Astrocyte (in vitro differentiated cells and primary cell): ENCODE measurements around the gene FGFRL1. TPM values are rescaled to one million over a fixed set of nuclear protein-coding genes. Genes with fewer than 3 reads are reported as not detected.
A peak's percentile ranks its signal among the peaks of the same experiment; 100 is the strongest.

Source experiments
- DNase-seq: peaks from one replicate; pipeline ENCODE4 v3.0.0-alpha.2; 2010; ENCODE audit warnings: low read depth
- FAIRE-seq: peaks from 2 replicates; lab custom pipeline; 2011; peaks lifted over from hg19 to GRCh38; lab: Jason Lieb, UNC
- H2AFZ ChIP-seq: 2 replicates; pipeline ENCODE4 v1.6.0; 2012; ENCODE audit warnings: low read depth, low read length, inconsistent platforms
- H3K27ac ChIP-seq: 2 replicates; pipeline ENCODE4 v1.5.1; 2011; ENCODE audit warnings: low read depth, low read length, inconsistent platforms
- H3K27me3 ChIP-seq: 2 replicates; pipeline ENCODE4 v1.6.0; 2011; ENCODE audit warnings: low read length, inconsistent platforms; ENCODE audit not compliant: insufficient read depth
- H3K36me3 ChIP-seq: 2 replicates; pipeline ENCODE4 v1.5.1; 2011; ENCODE audit warnings: low read length, inconsistent platforms; ENCODE audit not compliant: insufficient read depth
- H3K4me1 ChIP-seq: 2 replicates; pipeline ENCODE4 v1.5.1; 2011; ENCODE audit warnings: low read length, inconsistent platforms; ENCODE audit not compliant: insufficient read depth
- H3K4me2 ChIP-seq: 2 replicates; pipeline ENCODE4 v1.6.0; 2012; ENCODE audit warnings: low read length, inconsistent platforms
- H3K4me3 ChIP-seq: 2 replicates; pipeline ENCODE4 v1.5.1; 2011; ENCODE audit warnings: low read depth, mild to moderate bottlenecking, low read length, inconsistent platforms; ENCODE audit not compliant: insufficient read depth
- H3K79me2 ChIP-seq: 2 replicates; pipeline ENCODE4 v1.6.0; 2012; ENCODE audit warnings: mild to moderate bottlenecking, low read length, inconsistent platforms; ENCODE audit not compliant: insufficient read depth
- H3K9ac ChIP-seq: 2 replicates; pipeline ENCODE4 v1.6.0; 2012; ENCODE audit warnings: mild to moderate bottlenecking, low read length, inconsistent platforms
- H3K9me3 ChIP-seq: 2 replicates; pipeline ENCODE4 v1.5.1; 2012; ENCODE audit warnings: low read depth, mild to moderate bottlenecking, low read length, inconsistent platforms; ENCODE audit not compliant: insufficient read depth
- H4K20me1 ChIP-seq: 2 replicates; pipeline ENCODE4 v1.6.0; 2012; ENCODE audit warnings: low read length, inconsistent platforms; ENCODE audit not compliant: insufficient read depth
- H3K27ac Mint-ChIP-seq: one replicate; pipeline ENCODE4 v1.8.0; 2021; ENCODE audit warnings: mild to moderate bottlenecking, mixed read lengths; ENCODE audit not compliant: unreplicated experiment
- H3K27me3 Mint-ChIP-seq: one replicate; pipeline ENCODE4 v1.8.0; 2021; ENCODE audit warnings: low read depth, mixed read lengths; ENCODE audit not compliant: unreplicated experiment
- H3K36me3 Mint-ChIP-seq: one replicate; pipeline ENCODE4 v1.8.0; 2021; ENCODE audit warnings: low read depth, mixed read lengths; ENCODE audit not compliant: unreplicated experiment
- H3K4me1 Mint-ChIP-seq: one replicate; pipeline ENCODE4 v1.8.0; 2021; ENCODE audit warnings: low read depth, mixed read lengths; ENCODE audit not compliant: unreplicated experiment
- H3K4me3 Mint-ChIP-seq: one replicate; pipeline ENCODE4 v1.8.0; 2021; ENCODE audit warnings: mild to moderate bottlenecking, moderate library complexity, mixed read lengths; ENCODE audit not compliant: unreplicated experiment
- H3K9me3 Mint-ChIP-seq: one replicate; pipeline ENCODE4 v1.8.0; 2021; ENCODE audit warnings: mild to moderate bottlenecking, mixed read lengths; ENCODE audit not compliant: unreplicated experiment
- EZH2 ChIP-seq: IDR thresholded peaks from 2 replicates; pipeline ENCODE4 v1.6.1; 2012; ENCODE audit warnings: mild to moderate bottlenecking, low read length, inconsistent platforms; ENCODE audit not compliant: insufficient read depth
- total RNA-seq: library from RNA; stranded (reverse); gene quantifications from 2 replicates; pipeline ENCODE4 v1.2.1, GENCODE V29; 2021
- TF ChIP-seq, protein P1 (sequence below): IDR thresholded peaks from 2 replicates; pipeline ENCODE4 v1.5.1; 2011; ENCODE audit warnings: low read depth, mild to moderate bottlenecking, inconsistent platforms, low read length, moderate library complexity; ENCODE audit not compliant: insufficient read depth

Gene FGFRL1
- total RNA-seq, 1 donor from 2014 or later, result 64.2 TPM

DNA sequence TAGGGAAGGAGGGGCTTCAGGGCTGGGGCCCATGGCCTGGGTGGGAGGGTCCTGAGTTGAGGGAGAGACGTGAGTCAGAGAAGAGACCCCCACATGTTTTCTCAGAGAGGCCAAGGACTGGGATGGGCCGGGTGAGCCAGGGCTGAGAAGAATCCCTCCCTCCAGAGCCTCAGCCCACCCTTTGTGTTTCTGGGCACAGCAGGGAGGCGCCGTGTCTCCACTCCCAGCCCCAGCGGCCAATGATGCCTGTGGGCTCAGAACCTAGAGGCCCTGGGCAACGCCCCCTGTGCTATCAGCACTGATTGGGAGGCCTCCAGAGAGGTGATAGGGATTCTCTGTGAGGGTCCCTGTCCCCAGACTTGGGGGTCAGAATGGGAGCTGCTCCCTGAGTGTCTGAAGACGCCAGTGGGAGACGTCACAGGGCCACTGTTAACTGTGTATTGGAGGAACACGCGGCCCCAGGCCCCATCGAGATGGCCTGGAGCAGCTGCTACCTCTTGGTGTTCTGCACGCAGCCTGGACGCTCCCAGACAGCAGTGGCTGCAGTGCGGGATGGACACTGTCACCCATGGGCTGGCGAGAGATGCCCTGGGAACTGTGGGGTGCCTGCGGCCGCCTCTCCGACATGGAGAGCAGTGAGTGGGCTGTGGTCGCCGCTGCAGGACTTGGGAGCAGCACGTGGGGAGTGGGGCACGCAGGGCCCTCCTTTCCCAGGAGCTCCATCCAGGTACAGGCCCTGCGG is 8.5 kb downstream of the FGFRL1 start:
- Histone ChIP-seq H3K4me1 (peaks cover 24% of the 10 kb centered on the region), H3K79me2 (peaks cover 48% of the 10 kb centered on the region), H4K20me1 (peaks cover 56% of the 10 kb centered on the region), H3K27ac (no peak overlapping the region), H3K36me3 (no peaks in the 10 kb centered on the region), H3K9me3 (no peaks in the 10 kb centered on the region), H3K9ac (no peak overlapping the region), H3K27me3 (no peaks in the 10 kb centered on the region), H3K4me2 (peak overlapping the region; percentile 42), H2AFZ (no peak overlapping the region), H3K4me3 (no peak overlapping the region)
- DNase-seq (no peak), FAIRE-seq (no peak)
- Mint-ChIP-seq H3K36me3 (no peaks in the 10 kb centered on the region), H3K27me3 (no peaks in the 10 kb centered on the region), H3K27ac (no peak overlapping the region), H3K4me3 (no peak overlapping the region), H3K9me3 (no peaks in the 10 kb centered on the region), H3K4me1 (no peaks in the 10 kb centered on the region)
- TF ChIP-seq EZH2, result no peak
- TF ChIP-seq, protein P1, sequence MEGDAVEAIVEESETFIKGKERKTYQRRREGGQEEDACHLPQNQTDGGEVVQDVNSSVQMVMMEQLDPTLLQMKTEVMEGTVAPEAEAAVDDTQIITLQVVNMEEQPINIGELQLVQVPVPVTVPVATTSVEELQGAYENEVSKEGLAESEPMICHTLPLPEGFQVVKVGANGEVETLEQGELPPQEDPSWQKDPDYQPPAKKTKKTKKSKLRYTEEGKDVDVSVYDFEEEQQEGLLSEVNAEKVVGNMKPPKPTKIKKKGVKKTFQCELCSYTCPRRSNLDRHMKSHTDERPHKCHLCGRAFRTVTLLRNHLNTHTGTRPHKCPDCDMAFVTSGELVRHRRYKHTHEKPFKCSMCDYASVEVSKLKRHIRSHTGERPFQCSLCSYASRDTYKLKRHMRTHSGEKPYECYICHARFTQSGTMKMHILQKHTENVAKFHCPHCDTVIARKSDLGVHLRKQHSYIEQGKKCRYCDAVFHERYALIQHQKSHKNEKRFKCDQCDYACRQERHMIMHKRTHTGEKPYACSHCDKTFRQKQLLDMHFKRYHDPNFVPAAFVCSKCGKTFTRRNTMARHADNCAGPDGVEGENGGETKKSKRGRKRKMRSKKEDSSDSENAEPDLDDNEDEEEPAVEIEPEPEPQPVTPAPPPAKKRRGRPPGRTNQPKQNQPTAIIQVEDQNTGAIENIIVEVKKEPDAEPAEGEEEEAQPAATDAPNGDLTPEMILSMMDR, result no peak

DNA sequence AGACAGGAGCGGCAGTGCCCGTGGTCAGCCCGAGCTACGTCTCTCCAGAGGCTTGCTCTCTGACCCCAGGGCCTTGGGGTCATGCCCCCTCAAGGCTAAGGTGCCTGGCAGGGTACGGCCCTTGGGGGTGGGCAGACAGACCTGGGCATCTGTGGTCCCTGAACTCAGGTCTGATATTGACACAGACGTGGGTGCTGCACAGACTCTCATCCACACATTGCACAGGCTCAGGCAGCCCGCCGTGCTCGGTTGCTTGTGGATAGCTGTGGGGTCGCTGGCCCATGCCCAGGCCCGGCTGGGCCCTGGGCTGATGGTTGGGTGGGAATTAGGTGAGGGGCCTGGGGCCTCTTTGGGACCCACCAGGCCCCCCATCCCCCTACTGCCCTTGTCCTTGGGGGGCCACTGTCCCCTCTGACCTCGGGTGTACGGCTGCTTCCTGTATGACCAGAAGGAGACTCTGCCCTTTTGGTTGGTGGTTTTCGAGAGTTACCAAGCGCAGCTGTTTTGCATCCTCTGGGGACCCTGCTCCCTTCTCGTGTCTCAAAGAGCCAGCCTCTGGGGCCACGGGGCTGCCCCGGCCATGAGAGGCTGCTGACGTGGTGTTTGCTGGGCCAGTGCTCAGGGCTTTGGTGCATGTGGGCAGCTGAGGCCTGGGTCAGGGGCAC is 10.1 kb downstream of the FGFRL1 start:
- H3K36me3 ChIP-seq, result peaks cover 10% of the 10 kb centered on the region
- TF ChIP-seq, protein P1, result no peak
- TF ChIP-seq EZH2, result no peak
- H3K4me1 ChIP-seq, result peaks cover 26% of the 10 kb centered on the region
- H3K36me3 Mint-ChIP-seq, result no peaks in the 10 kb centered on the region
- FAIRE-seq (no peak), DNase-seq (no peak)
- no peaks in the 10 kb centered on the region for H3K27me3 Mint-ChIP-seq
- H3K4me3 ChIP-seq, result no peak overlapping the region
- H3K4me2 ChIP-seq, result no peak overlapping the region
- no peaks in the 10 kb centered on the region for H3K27me3 ChIP-seq
- no peak overlapping the region for H3K27ac Mint-ChIP-seq
- H3K9me3 ChIP-seq, result no peaks in the 10 kb centered on the region
- peaks cover 40% of the 10 kb centered on the region for H4K20me1 ChIP-seq
- H2AFZ ChIP-seq, result no peak overlapping the region
- H3K4me3 Mint-ChIP-seq, result no peak overlapping the region
- no peak overlapping the region for H3K27ac ChIP-seq
- peaks cover 34% of the 10 kb centered on the region for H3K79me2 ChIP-seq
- peaks cover 2% of the 10 kb centered on the region for H3K9me3 Mint-ChIP-seq
- H3K9ac ChIP-seq, result no peak overlapping the region
- H3K4me1 Mint-ChIP-seq, result peaks cover 3% of the 10 kb centered on the region
